H9 (cell line): ENCODE results near the gene KRTAP10-5. TPM values are rescaled to one million over a fixed set of nuclear protein-coding genes. Genes with fewer than 3 reads are reported as not detected.
A peak's percentile ranks its signal among the peaks of the same experiment; 100 is the strongest.

Experiments used
- DNase-seq: peaks from one replicate; pipeline ENCODE4 v3.0.0-alpha.2; 2017
- H2AFZ ChIP-seq: one replicate; pipeline ENCODE4 v1.6.1; 2013; ENCODE audit warnings: mild to moderate bottlenecking, low read length, control low read depth, moderate library complexity
- H2AK5ac ChIP-seq: 2 replicates; pipeline ENCODE4 v1.6.1; 2013; ENCODE audit warnings: low read length, control low read depth, mixed read lengths; ENCODE audit not compliant: insufficient read length
- H2BK120ac ChIP-seq: one replicate; pipeline ENCODE4 v1.6.1; 2013; ENCODE audit warnings: low read depth, mild to moderate bottlenecking, low read length, control low read depth, inconsistent platforms; ENCODE audit not compliant: poor library complexity, severe bottlenecking
- H2BK12ac ChIP-seq: 2 replicates; pipeline ENCODE4 v1.6.1; 2013; ENCODE audit warnings: low read length, control low read depth, mixed read lengths, low read depth; ENCODE audit not compliant: insufficient read length
- H2BK15ac ChIP-seq: 2 replicates; pipeline ENCODE4 v1.6.1; 2013; ENCODE audit warnings: low read depth, low read length, control low read depth
- H2BK20ac ChIP-seq: one replicate; pipeline ENCODE4 v1.6.1; 2013; ENCODE audit warnings: low read depth, mild to moderate bottlenecking, low read length, control low read depth, inconsistent platforms; ENCODE audit not compliant: poor library complexity, severe bottlenecking
- H2BK5ac ChIP-seq: 2 replicates; pipeline ENCODE4 v1.6.1; 2013; ENCODE audit warnings: low read length, control low read depth, mixed read lengths; ENCODE audit not compliant: insufficient read length
- H3K14ac ChIP-seq: 2 replicates; pipeline ENCODE4 v1.6.1; 2013; ENCODE audit warnings: low read length, control low read depth; ENCODE audit not compliant: insufficient read depth
- H3K18ac ChIP-seq: 2 replicates; pipeline ENCODE4 v1.6.1; 2013; ENCODE audit warnings: low read depth, mild to moderate bottlenecking, mixed read lengths, low read length, control low read depth; ENCODE audit not compliant: insufficient read length
- H3K23ac ChIP-seq: 2 replicates; pipeline ENCODE4 v1.6.1; 2013; ENCODE audit warnings: low read length, control low read depth, mixed read lengths, low read depth; ENCODE audit not compliant: insufficient read length
- H3K23me2 ChIP-seq: 2 replicates; pipeline ENCODE4 v1.6.1; 2013; ENCODE audit warnings: low read depth, mild to moderate bottlenecking, mixed read lengths, low read length, control low read depth; ENCODE audit not compliant: insufficient read length, poor library complexity, severe bottlenecking
- H3K27ac ChIP-seq: 2 replicates; pipeline ENCODE4 v1.5.1; 2013; ENCODE audit warnings: low read length, control low read depth, mixed read lengths, low read depth; ENCODE audit not compliant: insufficient read length
- H3K27me3 ChIP-seq: 2 replicates; pipeline ENCODE4 v1.6.1; 2013; ENCODE audit warnings: low read length, control low read depth, inconsistent platforms; ENCODE audit not compliant: insufficient read depth
- H3K4ac ChIP-seq: 2 replicates; pipeline ENCODE4 v1.6.1; 2013; ENCODE audit warnings: low read depth, mild to moderate bottlenecking, control low read depth, inconsistent platforms, low read length, moderate library complexity
- H3K4me1 ChIP-seq: 2 replicates; pipeline ENCODE4 v1.6.1; 2013; ENCODE audit warnings: low read length, control low read depth, inconsistent platforms; ENCODE audit not compliant: insufficient read depth
- H3K4me2 ChIP-seq: 2 replicates; pipeline ENCODE4 v1.6.1; 2013; ENCODE audit warnings: low read length, control low read depth, mixed read lengths; ENCODE audit not compliant: insufficient read length, insufficient read depth
- H3K56ac ChIP-seq: 2 replicates; pipeline ENCODE4 v1.6.1; 2013; ENCODE audit warnings: low read depth, mild to moderate bottlenecking, mixed read lengths, low read length, control low read depth; ENCODE audit not compliant: insufficient read length
- H3K79me1 ChIP-seq: 2 replicates; pipeline ENCODE4 v1.6.1; 2013; ENCODE audit warnings: low read depth, mild to moderate bottlenecking, moderate library complexity, low read length, control low read depth, inconsistent platforms; ENCODE audit not compliant: insufficient read depth, poor library complexity, severe bottlenecking
- H3K79me2 ChIP-seq: 2 replicates; pipeline ENCODE4 v1.6.1; 2013; ENCODE audit warnings: low read length, control low read depth, inconsistent platforms; ENCODE audit not compliant: insufficient read depth
- H3K9ac ChIP-seq: 2 replicates; pipeline ENCODE4 v1.6.1; 2013; ENCODE audit warnings: low read length, control low read depth, mixed read lengths; ENCODE audit not compliant: insufficient read length; ENCODE audit errors: extremely low read depth
- H3K9me3 ChIP-seq: one replicate; pipeline ENCODE4 v1.6.1; 2013; ENCODE audit warnings: low read depth, low read length, inconsistent platforms; ENCODE audit not compliant: control insufficient read depth
- H3T11ph ChIP-seq: one replicate; pipeline ENCODE4 v1.6.1; 2013; ENCODE audit warnings: mild to moderate bottlenecking, low read length, control low read depth, inconsistent platforms
- H4K20me1 ChIP-seq: one replicate; pipeline ENCODE4 v1.6.1; 2013; ENCODE audit not compliant: control insufficient read depth, insufficient read length, insufficient read depth
- H4K5ac ChIP-seq: 2 replicates; pipeline ENCODE4 v1.6.1; 2013; ENCODE audit warnings: low read depth, mild to moderate bottlenecking, mixed read lengths, low read length, control low read depth; ENCODE audit not compliant: insufficient read length
- H4K8ac ChIP-seq: replicated peaks from 2 replicates; pipeline ENCODE4 v1.6.1; 2013; ENCODE audit warnings: low read length, control low read depth, mixed read lengths, low read depth; ENCODE audit not compliant: insufficient read length
- H4K91ac ChIP-seq: 2 replicates; pipeline ENCODE4 v1.6.1; 2013; ENCODE audit warnings: low read depth, mild to moderate bottlenecking, moderate library complexity, mixed read lengths, low read length, control low read depth; ENCODE audit not compliant: insufficient read length
- H3K27ac Mint-ChIP-seq, 3 experiments: 2 replicates in 2 of 3; 3 replicates in 1 of 3; pipeline ENCODE4 v1.8.0; 2020 to 2021; ENCODE audit warnings: mixed read lengths in 3 of 3, mild to moderate bottlenecking in 1 of 3, moderate library complexity in 1 of 3
- H3K27me3 Mint-ChIP-seq: 2 replicates; pipeline ENCODE4 v1.8.0; 2021; ENCODE audit warnings: low read depth, mild to moderate bottlenecking, moderate library complexity, mixed read lengths
- H3K36me3 Mint-ChIP-seq, 3 experiments: 2 replicates in 2 of 3; 3 replicates in 1 of 3; pipeline ENCODE4 v1.8.0; 2020 to 2021; ENCODE audit warnings: low read depth in 3 of 3, mixed read lengths in 3 of 3; ENCODE audit not compliant: insufficient read depth in 1 of 3
- H3K4me1 Mint-ChIP-seq, 2 experiments: 2 replicates each; pipeline ENCODE4 v1.8.0; 2020; ENCODE audit warnings: mixed read lengths in 2 of 2
- H3K4me3 Mint-ChIP-seq, 2 experiments: 2 replicates in 1 of 2; 3 replicates in 1 of 2; pipeline ENCODE4 v1.8.0; 2020 to 2021; ENCODE audit warnings: mild to moderate bottlenecking in 2 of 2, mixed read lengths in 2 of 2, moderate library complexity in 1 of 2
- H3K9me3 Mint-ChIP-seq, 2 experiments: 2 replicates in 1 of 2; 3 replicates in 1 of 2; pipeline ENCODE4 v1.8.0; 2020; ENCODE audit warnings: mild to moderate bottlenecking in 2 of 2, mixed read lengths in 2 of 2, moderate library complexity in 1 of 2
- WGBS: extraction: QIAGEN DNeasy Blood & Tissue Kit; methylation state at CpG from one replicate; pipeline ENCODE4 v1.1.7; 2013; ENCODE audit warnings: missing lambda C conversion rate, low lambda C conversion rate, mixed read lengths; ENCODE audit not compliant: insufficient read length; ENCODE audit errors: extremely low coverage; 5-methylcytosine and 5-hydroxymethylcytosine counted together
- total RNA-seq: library from RNA; stranded (reverse); gene quantifications from 2 replicates; pipeline ENCODE4 v1.2.1, GENCODE V29; 2021
- TF ChIP-seq, protein P1 (sequence below): fragments of 200-600 bp; sonication (generic); conservative IDR thresholded peaks from 3 replicates; pipeline ENCODE4 v1.8.0; 2021; ENCODE audit warnings: antibody characterized with exemption, mild to moderate bottlenecking

KRTAP10-5 gene
- total RNA-seq, 1 experiment from 2014 or later: not detected

DNA sequence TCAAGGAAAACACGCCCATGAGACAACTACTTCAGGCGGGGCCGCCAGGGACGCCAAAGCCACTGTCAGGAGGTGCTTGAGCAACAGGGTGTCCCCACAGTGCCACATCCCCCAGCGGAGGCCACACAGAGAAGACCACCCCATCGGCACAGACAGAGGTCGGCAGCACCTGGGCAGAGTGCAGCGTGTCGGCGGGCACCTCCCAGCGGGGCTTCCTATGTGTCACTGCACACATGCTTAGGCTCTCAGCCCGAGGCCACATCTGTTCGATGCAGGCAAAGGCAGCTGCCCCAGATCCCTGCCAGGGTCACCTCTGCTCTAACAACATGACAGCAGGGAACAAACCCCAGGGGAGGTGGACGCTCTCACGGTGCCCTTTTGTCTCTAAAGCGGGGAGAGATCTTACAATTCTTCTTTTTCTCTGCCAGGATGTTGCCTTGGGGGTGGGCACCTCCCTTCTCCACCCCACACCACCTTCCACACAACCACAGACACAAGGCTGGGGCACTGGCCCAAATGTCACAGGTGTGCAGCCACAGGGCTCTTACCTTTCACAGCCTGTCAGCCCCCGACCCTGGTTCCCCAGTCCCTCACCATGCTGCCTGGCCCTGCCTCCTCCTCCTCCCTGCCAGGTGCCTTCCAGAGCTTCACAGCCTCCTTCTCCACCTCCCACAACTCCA lies 35.6 kb upstream of the KRTAP10-5 start:
- Mint-ChIP-seq H3K36me3 (peaks cover 8 to 28% (median 23%) of the 10 kb centered on the region in 3 experiments), H3K27ac (peak overlapping the region in 1 of 3 experiments; percentile 75; a peak in 2 of 7 replicates), H3K4me1 (peaks cover 27% of the 10 kb centered on the region in 2 experiments), H3K27me3 (peaks cover 4% of the 10 kb centered on the region), H3K4me3 (no peak overlapping the region), H3K9me3 (peaks cover 32 to 39% of the 10 kb centered on the region in 2 experiments)
- H4K20me1 ChIP-seq: no peaks in the 10 kb centered on the region
- no peak overlapping the region for H3K27ac ChIP-seq
- no CpG with 5 or more reads among the region's 17 CpGs for WGBS
- H3T11ph ChIP-seq: no peak overlapping the region
- no peak overlapping the region for H3K18ac ChIP-seq
- no peak overlapping the region for H4K5ac ChIP-seq
- H2BK20ac ChIP-seq: no peak overlapping the region
- H3K23ac ChIP-seq: no peak overlapping the region
- no peaks in the 10 kb centered on the region for H3K23me2 ChIP-seq
- H2BK15ac ChIP-seq: no peak overlapping the region
- H2BK120ac ChIP-seq: no peak overlapping the region
- DNase-seq: no peak
- H3K4me1 ChIP-seq: no peaks in the 10 kb centered on the region
- H2AFZ ChIP-seq: no peak overlapping the region
- H3K14ac ChIP-seq: no peak overlapping the region
- H2BK5ac ChIP-seq: no peak overlapping the region
- no peak overlapping the region for H2AK5ac ChIP-seq
- no peak overlapping the region for H4K8ac ChIP-seq
- H3K27me3 ChIP-seq: no peaks in the 10 kb centered on the region
- no peak overlapping the region for H3K4me2 ChIP-seq
- H3K4ac ChIP-seq: no peak overlapping the region
- H3K79me2 ChIP-seq: no peaks in the 10 kb centered on the region
- H3K79me1 ChIP-seq: no peaks in the 10 kb centered on the region
- no peak overlapping the region for H2BK12ac ChIP-seq
- H3K56ac ChIP-seq: no peak overlapping the region
- no peak overlapping the region for H4K91ac ChIP-seq
- TF ChIP-seq, protein P1, sequence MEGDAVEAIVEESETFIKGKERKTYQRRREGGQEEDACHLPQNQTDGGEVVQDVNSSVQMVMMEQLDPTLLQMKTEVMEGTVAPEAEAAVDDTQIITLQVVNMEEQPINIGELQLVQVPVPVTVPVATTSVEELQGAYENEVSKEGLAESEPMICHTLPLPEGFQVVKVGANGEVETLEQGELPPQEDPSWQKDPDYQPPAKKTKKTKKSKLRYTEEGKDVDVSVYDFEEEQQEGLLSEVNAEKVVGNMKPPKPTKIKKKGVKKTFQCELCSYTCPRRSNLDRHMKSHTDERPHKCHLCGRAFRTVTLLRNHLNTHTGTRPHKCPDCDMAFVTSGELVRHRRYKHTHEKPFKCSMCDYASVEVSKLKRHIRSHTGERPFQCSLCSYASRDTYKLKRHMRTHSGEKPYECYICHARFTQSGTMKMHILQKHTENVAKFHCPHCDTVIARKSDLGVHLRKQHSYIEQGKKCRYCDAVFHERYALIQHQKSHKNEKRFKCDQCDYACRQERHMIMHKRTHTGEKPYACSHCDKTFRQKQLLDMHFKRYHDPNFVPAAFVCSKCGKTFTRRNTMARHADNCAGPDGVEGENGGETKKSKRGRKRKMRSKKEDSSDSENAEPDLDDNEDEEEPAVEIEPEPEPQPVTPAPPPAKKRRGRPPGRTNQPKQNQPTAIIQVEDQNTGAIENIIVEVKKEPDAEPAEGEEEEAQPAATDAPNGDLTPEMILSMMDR: no peak
- no peak overlapping the region for H3K9ac ChIP-seq
- H3K9me3 ChIP-seq: peaks cover 12% of the 10 kb centered on the region
